CD4-positive, alpha-beta T cell treated with Interleukin-4 for 1 hour (primary cell): ENCODE data around the gene OR10W1.

Source experiments
- DNase-seq, 2 donors: peaks; one replicate each; pipeline ENCODE4 v3.0.0-alpha.2; 2020 to 2022

OR10W1 gene

GRCh38 chr11:58268142-58268541, at the start of gene OR10W1:
Gene OR10W1 (minus strand): TSS chr11:58268260. CDS start chr11:58267858, 402 bp downstream.
- no peak for DNase-seq

- no peak for DNase-seq
These were observed 48.1 kb upstream of the OR10W1 start for GRCh38 chr11:58316142-58316541.

- no peak for DNase-seq
These were observed 33.5 kb upstream of the OR10W1 start for GRCh38 chr11:58301576-58301975.

GRCh38 chr11:58292017-58292416, 24.0 kb upstream of the OR10W1 start:
- no peak for DNase-seq

- no peak for DNase-seq
These were observed 21.2 kb upstream of the OR10W1 start for GRCh38 chr11:58289266-58289665.

- DNase-seq, result peak in 1 of 2 donors; percentile 2
These were observed 18.2 kb upstream of the OR10W1 start for GRCh38 chr11:58286249-58286648.

GRCh38 chr11:58285483-58286040, 17.5 kb upstream of the OR10W1 start:
- no peak for DNase-seq

GRCh38 chr11:58276151-58276550, 8.1 kb upstream of the OR10W1 start:
- no peak for DNase-seq

GRCh38 chr11:58275002-58275401, 6.9 kb upstream of the OR10W1 start:
- no peak for DNase-seq

- no peak for DNase-seq
These were observed 8.1 kb downstream of the OR10W1 start for GRCh38 chr11:58259983-58260382.

GRCh38 chr11:58254936-58255335, 13.1 kb downstream of the OR10W1 start:
- DNase-seq, result no peak

- DNase-seq, result no peak
These were observed 24.1 kb downstream of the OR10W1 start for GRCh38 chr11:58243954-58244353.

GRCh38 chr11:58227956-58228615, 40.0 kb downstream of the OR10W1 start:
- no peak for DNase-seq

- no peak for DNase-seq
These were observed 45.3 kb downstream of the OR10W1 start for GRCh38 chr11:58222721-58223120.
